ENCODE measurements around the gene REN. TPM values are rescaled to one million over a fixed set of nuclear protein-coding genes. Genes with fewer than 3 reads are reported as not detected.

The REN gene
- total RNA-seq, 3 donors from 2014 or later, result 0.26 to 0.87 TPM; not detected in 1

DNA sequence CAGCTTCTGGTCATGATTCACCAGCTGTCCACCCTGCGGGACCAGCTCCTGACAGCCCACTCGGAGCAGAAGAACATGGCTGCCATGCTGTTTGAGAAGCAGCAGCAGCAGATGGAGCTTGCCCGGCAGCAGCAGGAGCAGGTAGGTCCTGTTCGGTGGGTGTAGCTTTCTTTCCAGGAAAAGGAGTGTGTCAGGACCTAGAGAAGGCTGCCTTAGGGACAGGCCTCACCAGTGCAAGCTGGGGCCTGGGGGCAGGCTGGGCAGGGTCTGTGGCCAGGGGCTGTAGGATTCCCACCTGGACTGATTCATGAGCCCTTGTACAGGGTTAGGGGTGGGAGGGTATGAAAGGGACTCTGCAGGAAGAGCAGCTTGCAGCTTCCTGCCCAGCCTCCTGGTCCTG lies 49.6 kb downstream of the REN start:
- intact Hi-C loops (cut with DNase I, micrococcal nuclease), result no loop called here
- ATAC-seq (no peak), DNase-seq (no peak)

DNA sequence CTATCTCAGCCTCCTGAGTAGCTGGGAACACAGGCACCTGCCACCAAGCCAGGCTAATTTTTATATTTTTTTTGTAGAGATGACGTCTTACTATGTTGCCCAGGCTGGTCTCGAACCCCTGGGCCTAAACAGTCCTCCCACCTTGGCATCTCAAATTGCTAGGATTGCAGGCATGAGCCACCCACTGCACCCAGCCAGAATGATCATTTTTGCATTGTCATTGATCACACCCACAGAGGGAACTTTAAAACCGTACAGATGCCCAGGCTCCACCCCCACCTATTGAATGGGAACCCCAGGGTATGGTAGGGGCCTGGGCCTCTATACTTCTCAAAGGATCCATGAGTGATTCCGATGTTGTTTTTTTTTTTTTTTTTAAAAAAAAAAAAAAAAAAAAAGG lies 51.0 kb downstream of the REN start:
- no peak for DNase-seq
- no peaks in the 10 kb centered on the region for H3K9me3 ChIP-seq
- no peak overlapping the region for H3K4me3 ChIP-seq
- TF ChIP-seq, protein P1, sequence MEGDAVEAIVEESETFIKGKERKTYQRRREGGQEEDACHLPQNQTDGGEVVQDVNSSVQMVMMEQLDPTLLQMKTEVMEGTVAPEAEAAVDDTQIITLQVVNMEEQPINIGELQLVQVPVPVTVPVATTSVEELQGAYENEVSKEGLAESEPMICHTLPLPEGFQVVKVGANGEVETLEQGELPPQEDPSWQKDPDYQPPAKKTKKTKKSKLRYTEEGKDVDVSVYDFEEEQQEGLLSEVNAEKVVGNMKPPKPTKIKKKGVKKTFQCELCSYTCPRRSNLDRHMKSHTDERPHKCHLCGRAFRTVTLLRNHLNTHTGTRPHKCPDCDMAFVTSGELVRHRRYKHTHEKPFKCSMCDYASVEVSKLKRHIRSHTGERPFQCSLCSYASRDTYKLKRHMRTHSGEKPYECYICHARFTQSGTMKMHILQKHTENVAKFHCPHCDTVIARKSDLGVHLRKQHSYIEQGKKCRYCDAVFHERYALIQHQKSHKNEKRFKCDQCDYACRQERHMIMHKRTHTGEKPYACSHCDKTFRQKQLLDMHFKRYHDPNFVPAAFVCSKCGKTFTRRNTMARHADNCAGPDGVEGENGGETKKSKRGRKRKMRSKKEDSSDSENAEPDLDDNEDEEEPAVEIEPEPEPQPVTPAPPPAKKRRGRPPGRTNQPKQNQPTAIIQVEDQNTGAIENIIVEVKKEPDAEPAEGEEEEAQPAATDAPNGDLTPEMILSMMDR (IDR thresholded peaks at IDR 0.05), result no peak
- H3K4me1 ChIP-seq (ENCODE audit: low read depth), result no peaks in the 10 kb centered on the region
- intact Hi-C loops (cut with DNase I, micrococcal nuclease), result no loop called here
- ATAC-seq, result no peak
- peaks cover 3% of the 10 kb centered on the region for H3K36me3 ChIP-seq (ENCODE audit: low read depth)

More for the DNA sequence above, 49.6 kb downstream of the REN start:
- no peaks in the 10 kb centered on the region for H3K4me1 ChIP-seq (ENCODE audit: low read depth)
- TF ChIP-seq, protein P1 (IDR thresholded peaks at IDR 0.05), result no peak
- no peak overlapping the region for H3K4me3 ChIP-seq
- peaks cover 3% of the 10 kb centered on the region for H3K36me3 ChIP-seq (ENCODE audit: low read depth)
- H3K9me3 ChIP-seq, result no peaks in the 10 kb centered on the region

DNA sequence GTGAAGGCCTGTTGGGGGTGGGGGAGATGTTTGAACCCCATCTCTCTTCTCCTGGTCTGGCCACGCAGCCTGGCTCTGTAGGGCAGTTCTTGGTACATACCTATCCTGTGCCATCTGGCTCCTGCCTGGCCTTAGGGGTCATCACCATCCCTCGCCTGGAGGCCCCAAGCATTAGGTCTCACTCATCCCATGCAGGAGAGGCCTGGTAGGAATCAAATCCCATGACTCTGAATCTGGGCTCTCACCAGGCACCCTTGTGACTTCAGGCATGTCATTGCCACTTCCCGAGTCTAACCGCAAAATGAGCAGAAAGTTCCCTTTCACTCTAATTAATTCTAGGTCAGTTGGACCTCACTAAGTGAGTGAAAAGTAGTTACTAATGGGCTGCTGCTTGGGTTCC lies 51.5 kb downstream of the REN start:
- intact Hi-C loops (cut with DNase I, micrococcal nuclease), result no loop called here
- no peaks in the 10 kb centered on the region for H3K4me1 ChIP-seq (ENCODE audit: low read depth)
- peaks cover 3% of the 10 kb centered on the region for H3K36me3 ChIP-seq (ENCODE audit: low read depth)
- H3K4me3 ChIP-seq, result no peak overlapping the region
- TF ChIP-seq, protein P1 (IDR thresholded peaks at IDR 0.05), result no peak
- DNase-seq (no peak), ATAC-seq (no peak)
- no peaks in the 10 kb centered on the region for H3K9me3 ChIP-seq

DNA sequence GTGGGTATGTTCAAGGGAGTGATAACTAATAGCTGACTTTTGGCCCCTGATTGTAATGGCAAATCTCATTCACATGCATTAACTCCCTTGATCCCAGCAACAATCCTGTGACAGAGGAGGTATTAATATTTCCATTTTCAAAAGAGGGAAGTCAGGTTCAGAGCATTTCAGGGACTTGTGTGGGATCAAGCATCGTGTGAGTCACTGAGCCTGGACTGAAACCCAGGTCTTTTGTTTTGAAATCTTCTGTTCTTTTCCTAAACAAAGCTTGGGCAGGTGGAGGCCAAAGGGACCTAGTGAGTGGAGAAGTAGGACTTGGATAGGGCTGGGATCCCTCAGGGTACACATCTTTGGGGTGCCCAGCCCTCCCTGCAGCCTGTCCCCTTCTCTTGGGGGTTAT lies 52.2 kb downstream of the REN start:
- H3K36me3 ChIP-seq (ENCODE audit: low read depth), result peaks cover under 1% of the 10 kb centered on the region
- no peak for ATAC-seq

DNA sequence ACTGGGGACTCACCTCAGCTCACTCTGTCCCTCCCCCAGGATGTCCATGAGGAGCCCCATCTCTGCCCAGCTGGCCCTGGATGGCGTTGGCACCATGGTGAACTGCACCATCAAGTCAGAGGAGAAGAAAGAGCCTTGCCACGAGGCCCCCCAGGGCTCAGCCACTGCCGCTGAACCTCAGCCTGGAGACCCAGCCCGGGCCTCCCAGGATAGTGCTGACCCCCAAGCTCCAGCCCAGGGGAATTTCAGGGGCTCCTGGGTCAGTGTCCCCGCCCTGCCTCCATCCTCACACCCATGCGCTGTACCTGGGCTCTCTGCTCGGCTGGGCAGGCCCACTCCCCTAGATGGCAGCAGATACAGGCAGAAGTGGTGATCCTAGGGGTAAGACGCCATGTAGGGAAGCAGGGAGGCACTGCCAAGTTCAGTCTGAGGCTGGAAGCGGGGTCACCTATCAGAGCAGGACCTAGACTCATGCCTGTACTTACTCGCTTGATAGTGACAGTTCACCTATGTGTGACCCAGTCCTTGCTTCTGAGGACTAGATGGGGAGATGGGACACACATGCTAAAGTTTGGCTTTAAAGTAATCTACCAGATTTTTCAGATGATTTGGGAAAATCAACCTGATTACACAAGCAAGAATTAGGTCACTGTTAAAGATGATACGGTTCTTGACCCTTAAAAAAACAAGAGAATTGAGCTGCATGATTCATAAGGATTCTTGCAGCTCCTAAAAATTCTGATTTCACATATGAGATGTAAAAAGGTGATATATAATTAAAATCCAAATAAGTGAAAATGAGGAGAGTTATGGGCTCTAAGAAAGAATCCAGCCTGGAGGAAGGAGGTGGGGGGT lies 53.0 kb downstream of the REN start:
- Histone ChIP-seq H3K4me1 (ENCODE audit: low read depth) (no peaks in the 10 kb centered on the region), H3K4me3 (no peak overlapping the region), H3K9me3 (no peaks in the 10 kb centered on the region), H3K36me3 (ENCODE audit: low read depth) (no peaks in the 10 kb centered on the region)
- TF ChIP-seq, protein P1 (IDR thresholded peaks at IDR 0.05), result no peak
- no peak for ATAC-seq
- no peak for DNase-seq
- intact Hi-C loops (cut with DNase I, micrococcal nuclease), result no loop called here

More for the DNA sequence above, 52.2 kb downstream of the REN start:
- Histone ChIP-seq H3K9me3 (no peaks in the 10 kb centered on the region), H3K4me1 (ENCODE audit: low read depth) (no peaks in the 10 kb centered on the region), H3K4me3 (no peak overlapping the region)
- TF ChIP-seq, protein P1 (IDR thresholded peaks at IDR 0.05), result no peak
- intact Hi-C loops (cut with DNase I, micrococcal nuclease), result no loop called here
- no peak for DNase-seq
